HG03432 (cell line): ENCODE measurements around the gene HEXIM2.
"Not testable (repeated sequence)": the region's sequence is repeated elsewhere in the genome, so short reads cannot be mapped to it uniquely, and the experiment has no call there.

ENCODE experiments used
- ATAC-seq: cut with Tn5 transposase; IDR thresholded peaks from one replicate; pipeline ENCODE4 v1.9.1; 2021; ENCODE audit warnings: mild to moderate bottlenecking, moderate library complexity; ENCODE audit not compliant: unreplicated experiment

The HEXIM2 gene

DNA sequence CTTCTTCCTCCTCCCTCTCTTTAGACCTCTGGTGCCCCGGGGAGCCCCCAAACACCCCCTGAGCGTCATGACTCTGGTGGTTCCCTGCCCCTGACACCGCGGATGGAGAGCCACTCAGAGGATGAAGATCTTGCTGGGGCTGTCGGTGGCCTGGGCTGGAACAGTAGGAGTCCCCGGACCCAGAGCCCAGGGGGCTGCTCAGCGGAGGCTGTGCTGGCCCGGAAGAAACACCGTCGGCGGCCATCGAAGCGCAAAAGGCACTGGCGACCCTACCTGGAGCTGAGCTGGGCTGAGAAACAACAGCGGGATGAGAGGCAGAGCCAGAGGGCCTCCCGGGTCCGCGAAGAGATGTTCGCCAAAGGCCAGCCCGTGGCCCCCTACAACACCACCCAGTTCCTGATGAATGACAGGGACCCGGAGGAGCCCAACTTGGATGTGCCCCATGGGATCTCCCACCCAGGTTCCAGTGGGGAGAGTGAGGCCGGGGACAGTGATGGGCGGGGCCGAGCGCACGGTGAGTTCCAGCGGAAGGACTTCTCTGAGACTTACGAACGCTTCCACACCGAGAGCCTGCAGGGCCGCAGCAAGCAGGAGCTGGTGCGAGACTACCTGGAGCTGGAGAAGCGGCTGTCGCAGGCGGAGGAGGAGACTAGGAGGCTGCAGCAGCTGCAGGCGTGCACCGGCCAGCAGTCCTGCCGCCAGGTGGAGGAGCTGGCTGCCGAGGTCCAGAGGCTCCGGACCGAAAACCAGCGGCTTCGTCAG is 7.5 kb downstream of the HEXIM2 start:
- no peak for ATAC-seq

- ATAC-seq: no peak
Measured at GRCh38 chr17:45170280-45170930, 8.7 kb downstream of the HEXIM2 start.

DNA sequence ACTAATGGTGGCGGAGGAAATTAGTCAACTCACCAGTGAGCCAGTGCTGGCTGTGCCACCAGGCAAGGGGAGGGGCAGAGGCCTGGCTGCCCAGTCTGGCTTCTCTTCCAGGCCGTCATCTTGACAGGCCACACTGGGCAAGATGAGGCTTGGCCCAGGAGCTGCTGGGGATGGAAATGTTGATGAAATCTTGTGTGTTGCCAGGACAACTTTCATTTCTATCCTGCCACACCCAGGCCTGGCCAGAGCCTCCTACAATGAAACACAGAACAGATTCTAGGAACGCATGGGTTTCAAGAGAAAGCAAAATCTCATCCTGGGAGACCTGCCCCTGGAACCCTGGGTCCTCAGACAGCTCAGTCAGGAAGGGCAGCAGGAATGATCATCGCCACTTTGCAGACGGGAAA is 9.3 kb downstream of the HEXIM2 start:
- no peak for ATAC-seq

DNA sequence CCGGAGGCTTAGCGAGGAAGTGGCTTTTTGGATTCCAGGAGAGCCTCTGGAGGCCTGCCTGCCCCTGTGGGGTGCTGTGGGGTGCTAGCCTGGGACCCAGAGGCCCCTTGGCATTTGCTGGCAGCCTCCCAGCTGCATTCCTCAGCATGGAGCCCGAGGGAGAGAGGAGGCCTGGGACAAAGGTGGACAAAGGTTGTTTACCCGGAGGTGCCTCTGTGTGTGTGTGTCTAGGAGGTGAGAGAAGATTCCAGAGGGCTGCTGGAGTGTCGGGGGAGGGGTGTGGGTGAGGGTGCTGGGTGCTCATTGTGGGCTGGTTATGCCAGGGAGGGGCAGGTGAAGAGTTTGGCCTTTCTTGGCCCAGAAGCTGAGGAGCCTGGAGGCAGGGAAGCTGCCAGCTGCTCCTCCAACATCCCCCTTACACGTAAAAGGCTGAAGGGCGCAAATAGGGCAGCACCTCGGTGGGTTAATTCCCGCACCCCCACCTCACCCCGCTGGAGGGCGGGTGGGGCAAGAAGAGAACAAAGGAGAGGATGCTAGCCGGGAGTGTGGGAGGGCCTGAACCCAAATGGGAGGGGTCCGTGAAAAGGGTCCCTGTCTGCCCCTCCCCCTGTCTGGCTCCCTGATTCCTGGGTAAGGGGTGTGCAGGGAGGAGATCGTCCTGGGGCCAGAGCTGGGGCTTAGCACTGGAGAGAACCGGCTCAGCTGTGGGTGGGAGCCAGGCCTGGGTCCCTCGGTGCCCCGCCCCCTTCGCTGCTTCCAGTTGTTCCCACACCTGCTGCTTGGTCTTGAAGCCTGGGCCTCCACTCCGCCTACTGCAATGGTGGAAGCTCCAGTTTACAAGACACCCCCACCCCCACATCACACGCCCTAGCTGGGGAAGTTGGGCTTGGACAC is 9.9 kb downstream of the HEXIM2 start:
- no peak for ATAC-seq

DNA sequence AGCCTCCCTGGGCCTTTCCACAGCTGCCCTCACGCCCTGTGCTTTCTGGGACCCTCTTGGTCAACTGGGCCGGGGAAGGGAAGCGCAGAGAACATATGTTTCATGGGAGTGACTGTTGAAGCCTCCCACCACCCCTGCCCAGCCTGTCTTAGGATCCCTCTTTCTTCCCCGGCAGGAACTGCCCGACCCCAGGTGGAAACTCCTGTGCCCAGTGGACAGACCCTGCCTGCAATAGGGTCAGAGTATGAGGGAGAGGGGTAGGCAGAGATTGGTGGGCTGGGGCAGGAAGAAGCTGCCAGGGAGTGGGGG is 10.5 kb downstream of the HEXIM2 start:
- no peak for ATAC-seq

- ATAC-seq: peak; percentile 52
Measured at GRCh38 chr17:45172541-45173286, 11.0 kb downstream of the HEXIM2 start.

- ATAC-seq: no peak
Measured at GRCh38 chr17:45175759-45176115, 14.1 kb downstream of the HEXIM2 start.

GRCh38 chr17:45177563-45177962 is 15.9 kb downstream of the HEXIM2 start:
- ATAC-seq: no peak

GRCh38 chr17:45184144-45184543 is 22.5 kb downstream of the HEXIM2 start:
- ATAC-seq: no peak

DNA sequence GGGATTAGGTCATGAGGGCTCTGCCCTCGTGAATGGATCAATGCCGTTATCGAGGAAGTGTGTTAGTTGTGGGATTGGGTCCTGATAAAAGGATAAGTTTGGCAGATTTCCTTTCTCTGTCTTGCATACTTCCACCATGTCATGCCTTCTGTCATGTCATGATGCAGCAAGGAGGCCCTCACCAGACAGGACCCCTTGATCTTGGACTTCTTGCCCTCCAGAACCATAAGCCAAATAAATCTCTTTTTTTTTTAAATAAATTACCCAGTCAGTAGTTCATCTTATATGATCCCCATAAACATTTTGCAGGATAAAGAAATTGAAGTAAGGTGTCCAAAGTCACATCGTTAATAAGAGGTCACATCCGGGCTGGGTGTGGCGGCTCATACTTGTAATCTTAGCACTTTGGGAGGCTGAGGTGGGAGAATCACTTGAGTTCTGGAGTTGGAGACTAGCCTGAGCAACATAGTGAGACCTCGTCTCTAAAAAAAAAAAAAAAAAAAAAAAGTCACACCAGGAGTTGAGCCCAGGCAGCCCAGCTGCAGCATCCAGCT is 25.2 kb downstream of the HEXIM2 start:
- ATAC-seq: no peak

DNA sequence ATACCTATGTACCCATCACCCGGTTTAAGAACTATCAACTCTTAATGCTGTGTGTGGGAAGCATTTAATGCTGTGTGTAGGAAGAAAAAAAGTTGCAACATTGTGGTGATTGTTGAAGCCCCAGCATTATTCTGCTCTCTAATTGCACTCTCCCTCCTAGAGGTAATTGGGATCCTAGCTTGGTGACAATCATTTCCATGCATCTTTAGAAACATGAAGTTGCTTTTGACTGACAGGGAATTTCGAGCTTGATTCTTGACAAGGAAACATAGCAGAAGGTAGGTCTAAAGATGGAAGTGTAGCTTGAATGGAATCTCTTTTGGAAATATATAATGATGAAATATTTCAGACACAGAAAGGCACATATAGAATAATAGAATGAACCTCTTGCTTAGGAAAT is 27.3 kb downstream of the HEXIM2 start:
- no peak for ATAC-seq

DNA sequence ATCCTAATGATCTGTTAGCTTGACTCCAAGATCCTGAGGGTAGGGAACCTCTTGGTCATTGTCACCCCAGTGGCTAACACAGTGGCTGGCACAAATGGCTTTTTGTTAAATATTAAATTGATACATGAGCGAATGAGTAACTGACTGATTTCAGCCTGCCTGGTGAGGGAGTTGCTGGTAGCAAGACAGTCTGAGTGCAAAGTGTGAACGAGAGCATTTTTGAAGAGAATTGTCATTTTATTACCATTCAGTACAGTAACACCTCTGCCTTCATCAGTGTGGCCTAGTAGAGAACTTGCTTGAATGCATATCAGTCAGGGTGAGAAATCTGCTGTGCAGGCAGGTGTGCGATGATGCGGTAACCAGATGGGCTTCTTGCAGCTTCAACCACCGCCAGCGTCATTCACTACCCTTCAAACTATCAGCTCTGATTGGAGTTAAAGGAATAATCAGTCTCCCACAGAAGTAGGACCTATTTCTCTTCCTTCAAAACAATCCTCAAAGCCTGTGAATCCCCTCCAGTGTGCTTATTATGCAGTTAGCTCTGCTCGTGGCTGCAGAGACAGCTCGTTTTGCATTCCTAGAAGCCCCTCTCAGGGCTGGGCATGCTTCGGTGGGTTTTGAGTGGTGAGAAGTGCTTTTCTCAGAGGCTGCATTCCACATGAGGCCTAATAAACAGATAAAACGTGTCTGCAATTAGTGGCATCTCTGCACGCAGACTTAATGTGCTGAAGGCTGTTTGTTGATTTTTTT is 29.0 kb downstream of the HEXIM2 start:
- no peak for ATAC-seq

GRCh38 chr17:45195424-45195823 is 33.7 kb downstream of the HEXIM2 start:
- no peak for ATAC-seq

GRCh38 chr17:45197108-45197507 is 35.4 kb downstream of the HEXIM2 start:
- no peak for ATAC-seq

DNA sequence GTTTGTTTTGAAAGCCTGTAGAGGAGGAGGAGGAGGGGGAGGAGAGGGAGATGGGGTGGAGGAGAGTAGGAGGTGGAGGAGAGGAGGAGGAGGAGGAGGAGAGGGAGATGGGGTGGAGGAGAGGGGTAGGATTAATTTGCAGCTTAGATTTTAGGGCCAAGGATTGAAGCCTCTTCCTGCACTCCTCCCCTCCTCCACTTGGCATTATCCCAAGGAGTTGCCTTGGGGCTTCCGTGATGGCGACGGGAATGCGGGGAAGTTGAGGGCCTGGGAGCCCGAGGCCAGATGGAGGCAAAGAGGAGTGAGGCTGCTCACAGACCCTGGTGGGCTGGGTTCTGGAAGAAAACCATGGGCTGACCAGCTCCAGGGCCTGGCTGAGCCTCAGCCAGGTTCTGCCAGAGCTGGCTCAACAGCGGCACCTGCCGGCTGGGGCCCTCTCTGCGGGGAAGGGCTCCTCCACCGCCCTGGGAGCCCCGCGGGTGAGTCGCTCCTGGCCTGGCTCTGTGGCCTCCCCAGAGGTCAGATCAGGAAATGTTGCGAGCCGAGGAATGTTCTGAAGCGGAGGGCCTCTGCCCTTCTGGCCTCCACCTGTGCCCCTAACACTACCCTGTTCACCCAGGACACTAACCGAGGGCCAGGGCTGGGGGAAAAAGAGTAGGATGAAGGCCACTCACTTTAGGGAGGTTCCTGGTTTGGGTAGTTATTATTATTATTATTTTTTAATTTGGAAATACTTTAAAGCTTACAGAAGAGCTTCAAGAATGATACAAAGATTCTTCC is 36.1 kb downstream of the HEXIM2 start:
- peak; percentile 80 for ATAC-seq

- no peak for ATAC-seq
Measured at GRCh38 chr17:45200701-45201100, 39.0 kb downstream of the HEXIM2 start.

DNA sequence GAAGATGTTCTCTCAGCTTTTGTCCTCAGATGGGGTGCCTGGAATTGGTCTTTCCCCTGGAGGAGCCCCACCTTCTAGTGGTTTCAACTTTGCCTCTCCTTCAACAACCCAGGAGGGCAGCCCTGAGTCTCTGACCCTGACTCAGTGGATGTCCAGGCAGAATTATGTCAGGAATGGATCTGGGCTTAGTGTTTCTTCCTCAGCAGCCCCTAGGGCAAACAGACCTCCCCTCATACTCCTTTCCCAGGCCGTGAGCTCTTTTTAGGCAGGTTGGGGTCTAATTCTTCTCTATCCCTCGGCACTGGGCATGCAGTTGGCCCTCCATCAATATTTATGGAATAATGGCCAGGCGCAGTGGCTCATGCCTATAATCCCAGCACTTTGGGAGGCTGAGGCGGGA is 39.8 kb downstream of the HEXIM2 start:
- no peak for ATAC-seq

DNA sequence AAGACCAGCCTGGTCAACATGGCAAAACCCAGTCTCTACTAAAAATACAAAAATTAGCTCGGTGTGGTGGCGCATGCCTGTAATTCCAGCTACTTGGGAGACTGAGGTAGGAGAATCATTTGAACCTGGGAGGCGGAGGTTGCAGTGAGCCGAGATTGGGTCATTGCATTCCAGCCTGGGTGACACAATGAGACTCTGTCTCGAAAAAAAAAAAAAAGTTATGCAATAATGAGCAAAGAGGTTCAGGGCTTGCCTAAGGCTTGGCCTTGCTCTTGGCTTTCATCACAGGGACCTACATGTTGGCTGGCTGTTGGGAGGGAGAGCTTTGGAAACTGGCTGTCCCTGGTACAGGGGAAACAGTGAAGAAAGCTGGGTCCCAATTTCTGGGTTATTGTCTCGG is 40.2 kb downstream of the HEXIM2 start:
- not testable (repeated sequence) for ATAC-seq

- no peak for ATAC-seq
Measured at GRCh38 chr17:45218895-45219661, 57.4 kb downstream of the HEXIM2 start.
